Coronary artery (tissue), 2 donors: ENCODE data around the gene RUFY1.
"Not testable (repeated sequence)": the region's sequence is repeated elsewhere in the genome, so short reads cannot be mapped to it uniquely, and the experiment has no call there.

Experiments
- DNase-seq: peaks from one replicate; pipeline ENCODE4 v3.0.0-alpha.2; 2017; ENCODE audit warnings: low spot score
- H3K27ac ChIP-seq, 2 donors: fragments of 200-600 bp; sonication (generic); one replicate each; pipeline ENCODE4 v1.5.1; 2016 to 2019
- H3K4me3 ChIP-seq: fragments of 200-600 bp; sonication (generic); 2 replicates; pipeline ENCODE4 v1.5.1; 2016; ENCODE audit warnings: mild to moderate bottlenecking, moderate library complexity
- TF ChIP-seq, protein P1 (sequence below): fragments of 200-600 bp; sonication (generic); IDR thresholded peaks from one replicate; pipeline ENCODE4 v1.5.1; 2019; ENCODE audit warnings: antibody characterized with exemption

The RUFY1 gene

DNA sequence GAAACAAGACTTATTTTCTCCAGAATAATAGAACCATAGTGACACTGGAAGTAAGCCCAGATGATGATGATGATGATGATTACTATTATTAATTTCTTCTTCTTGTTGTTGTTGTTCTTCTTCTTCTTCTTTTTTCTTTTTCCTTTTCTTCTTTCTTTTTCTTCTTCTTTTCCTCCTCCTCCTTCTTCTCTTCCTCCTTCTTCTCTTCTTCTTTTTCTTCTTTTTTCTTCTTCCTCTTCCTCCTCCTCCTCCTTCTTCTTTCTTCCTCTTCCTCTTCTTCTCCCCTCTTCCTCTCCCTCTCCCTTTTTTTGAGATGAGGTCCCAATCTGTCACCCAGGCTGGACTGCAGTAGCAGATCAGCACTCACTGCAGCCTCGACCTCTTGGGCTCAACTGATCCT is 40.5 kb upstream of the RUFY1 start:
- Histone ChIP-seq H3K4me3 (no peak overlapping the region), H3K27ac (no peak overlapping the region)
- TF ChIP-seq, protein P1, sequence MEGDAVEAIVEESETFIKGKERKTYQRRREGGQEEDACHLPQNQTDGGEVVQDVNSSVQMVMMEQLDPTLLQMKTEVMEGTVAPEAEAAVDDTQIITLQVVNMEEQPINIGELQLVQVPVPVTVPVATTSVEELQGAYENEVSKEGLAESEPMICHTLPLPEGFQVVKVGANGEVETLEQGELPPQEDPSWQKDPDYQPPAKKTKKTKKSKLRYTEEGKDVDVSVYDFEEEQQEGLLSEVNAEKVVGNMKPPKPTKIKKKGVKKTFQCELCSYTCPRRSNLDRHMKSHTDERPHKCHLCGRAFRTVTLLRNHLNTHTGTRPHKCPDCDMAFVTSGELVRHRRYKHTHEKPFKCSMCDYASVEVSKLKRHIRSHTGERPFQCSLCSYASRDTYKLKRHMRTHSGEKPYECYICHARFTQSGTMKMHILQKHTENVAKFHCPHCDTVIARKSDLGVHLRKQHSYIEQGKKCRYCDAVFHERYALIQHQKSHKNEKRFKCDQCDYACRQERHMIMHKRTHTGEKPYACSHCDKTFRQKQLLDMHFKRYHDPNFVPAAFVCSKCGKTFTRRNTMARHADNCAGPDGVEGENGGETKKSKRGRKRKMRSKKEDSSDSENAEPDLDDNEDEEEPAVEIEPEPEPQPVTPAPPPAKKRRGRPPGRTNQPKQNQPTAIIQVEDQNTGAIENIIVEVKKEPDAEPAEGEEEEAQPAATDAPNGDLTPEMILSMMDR, result no peak
- DNase-seq, result no peak

DNA sequence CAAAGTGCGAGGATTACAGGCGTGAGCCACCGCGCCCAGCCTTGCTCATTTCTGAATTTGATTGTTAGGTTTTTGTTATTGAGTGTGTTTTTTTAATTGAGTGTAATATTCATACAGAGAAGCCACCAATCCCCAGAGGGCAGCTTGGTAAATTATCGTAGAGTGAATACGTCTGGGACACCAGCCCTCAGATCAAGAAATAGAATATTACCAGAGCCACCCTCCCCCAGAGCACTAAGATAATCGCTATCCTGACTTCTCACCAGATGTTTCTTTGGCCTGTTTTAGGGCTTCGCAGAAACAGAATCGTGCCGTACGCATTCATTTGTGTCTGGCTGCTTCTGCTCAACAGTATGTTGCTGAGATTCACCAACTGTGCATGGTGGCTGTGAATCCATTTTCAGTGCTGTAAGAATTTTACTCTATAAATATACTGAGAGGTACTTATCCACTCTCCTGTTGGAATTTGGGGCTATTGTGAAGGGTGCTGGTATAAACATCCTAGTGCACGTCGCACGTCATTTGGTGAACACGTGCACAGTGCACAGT is 37.8 kb upstream of the RUFY1 start:
- no peak overlapping the region for H3K27ac ChIP-seq
- H3K4me3 ChIP-seq, result no peak overlapping the region
- no peak for DNase-seq
- TF ChIP-seq, protein P1, result no peak

DNA sequence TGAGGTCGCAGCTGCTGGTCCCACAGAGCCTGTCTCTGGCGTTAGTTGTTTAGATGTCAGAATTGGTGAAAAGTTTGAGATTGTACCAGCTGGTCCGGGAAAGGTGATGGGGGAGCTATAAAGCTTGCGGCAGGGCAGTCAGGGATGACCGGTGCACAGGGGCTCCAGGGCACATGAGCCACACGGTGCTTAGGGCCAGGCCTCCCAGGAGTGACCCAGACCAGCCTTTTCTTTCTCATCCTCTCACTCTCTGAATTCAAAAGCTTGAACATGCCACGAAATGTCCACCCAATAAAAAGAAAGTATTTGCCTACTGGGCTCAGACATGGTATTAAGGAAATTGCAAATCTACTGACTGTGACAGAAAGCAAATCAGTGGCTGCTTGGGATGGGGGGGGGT is 34.9 kb upstream of the RUFY1 start:
- H3K4me3 ChIP-seq, H3K27ac ChIP-seq, DNase-seq: not testable (repeated sequence)

DNA sequence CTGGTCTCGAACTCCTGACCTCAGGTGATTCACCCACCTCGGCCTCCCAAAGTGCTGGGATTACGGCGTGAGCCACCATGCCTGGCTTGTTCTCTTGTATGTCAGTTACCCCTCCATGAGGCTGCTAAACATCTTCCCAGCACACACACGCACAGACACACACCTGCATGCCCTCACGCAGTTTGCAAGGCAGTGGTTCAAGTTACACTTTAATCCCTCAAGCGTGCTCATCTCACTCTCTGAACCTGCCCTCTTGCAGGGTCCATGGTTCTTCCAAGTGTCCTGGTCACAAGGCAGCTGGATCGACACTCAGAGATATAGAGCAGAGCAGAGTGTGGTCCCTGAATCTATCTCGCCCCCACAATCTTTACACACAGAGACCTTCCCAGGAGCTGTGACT is 34.1 kb upstream of the RUFY1 start:
- Histone ChIP-seq H3K4me3 (no peak overlapping the region), H3K27ac (no peak overlapping the region)
- DNase-seq, result no peak
- TF ChIP-seq, protein P1, result no peak

DNA sequence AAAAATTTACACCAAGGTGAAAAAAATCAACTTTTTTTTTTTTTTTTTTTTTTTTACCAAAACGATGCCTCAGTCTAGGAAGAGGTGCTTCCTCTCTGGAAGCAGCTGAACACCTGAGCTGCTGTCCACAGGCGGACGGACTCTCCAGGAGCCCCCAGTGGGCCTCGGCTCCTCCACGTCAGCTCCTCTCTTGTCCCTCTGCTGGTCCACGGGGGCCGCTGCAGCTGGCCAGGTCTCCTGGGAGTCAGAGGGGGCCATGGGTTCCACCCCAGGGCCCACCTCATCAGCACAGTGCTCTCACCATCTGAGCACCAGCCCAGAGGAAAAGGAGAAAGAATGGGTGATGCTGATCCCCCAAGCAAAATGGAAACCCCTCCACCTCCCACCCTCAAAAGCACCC is 32.6 kb upstream of the RUFY1 start:
- H3K27ac ChIP-seq, H3K4me3 ChIP-seq, DNase-seq: not testable (repeated sequence)

DNA sequence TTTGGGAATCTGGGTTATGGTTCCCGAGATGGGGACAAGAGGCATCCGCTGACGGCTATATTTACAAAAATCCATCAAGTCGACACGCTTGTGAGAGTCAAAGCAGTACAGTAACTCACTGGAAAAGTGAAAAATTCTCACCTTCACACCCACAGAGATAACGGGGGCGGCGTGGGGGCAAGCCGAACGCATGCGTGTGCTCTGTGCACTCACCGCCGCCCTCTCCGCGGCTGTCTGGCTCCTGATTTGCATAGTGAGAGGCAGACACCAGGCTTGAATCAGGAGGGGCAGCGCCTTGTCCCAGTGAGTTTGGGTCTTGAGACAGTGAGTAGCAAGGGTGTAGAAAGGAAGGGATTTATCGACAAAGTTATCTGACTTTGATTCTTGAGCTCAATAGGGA is 32.0 kb upstream of the RUFY1 start:
- H3K27ac ChIP-seq, DNase-seq, H3K4me3 ChIP-seq: not testable (repeated sequence)

DNA sequence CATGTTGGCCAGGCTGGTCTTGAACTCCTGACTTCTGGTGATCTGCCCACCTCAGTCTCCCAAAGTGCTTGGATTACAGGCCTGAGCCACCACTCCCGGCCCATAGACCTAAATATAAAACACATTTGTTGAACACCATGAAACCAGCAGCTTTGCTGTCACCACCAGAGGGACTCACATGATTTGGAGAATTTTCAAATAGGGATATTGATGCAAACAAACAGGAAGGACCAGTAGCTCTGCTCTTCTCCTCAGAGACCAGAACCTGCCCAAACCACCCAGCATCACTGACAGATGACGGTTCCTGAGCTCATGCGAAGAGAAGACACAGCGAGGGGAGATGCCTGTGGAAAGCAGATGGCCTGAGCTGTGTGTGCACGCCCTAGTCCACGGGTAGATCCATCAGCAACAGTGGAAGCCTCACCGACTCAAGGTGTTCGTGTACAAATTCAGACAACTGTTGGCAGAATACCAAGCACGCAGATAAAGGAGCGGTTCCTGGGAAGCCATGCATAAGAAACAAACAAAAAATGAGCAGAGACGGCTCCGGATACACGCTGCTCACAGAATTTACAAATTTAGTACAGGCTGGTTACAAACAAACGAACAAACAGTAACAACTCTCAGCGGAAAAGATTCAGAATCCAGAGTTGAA is 30.8 kb upstream of the RUFY1 start:
- not testable (repeated sequence) for DNase-seq, H3K27ac ChIP-seq

DNA sequence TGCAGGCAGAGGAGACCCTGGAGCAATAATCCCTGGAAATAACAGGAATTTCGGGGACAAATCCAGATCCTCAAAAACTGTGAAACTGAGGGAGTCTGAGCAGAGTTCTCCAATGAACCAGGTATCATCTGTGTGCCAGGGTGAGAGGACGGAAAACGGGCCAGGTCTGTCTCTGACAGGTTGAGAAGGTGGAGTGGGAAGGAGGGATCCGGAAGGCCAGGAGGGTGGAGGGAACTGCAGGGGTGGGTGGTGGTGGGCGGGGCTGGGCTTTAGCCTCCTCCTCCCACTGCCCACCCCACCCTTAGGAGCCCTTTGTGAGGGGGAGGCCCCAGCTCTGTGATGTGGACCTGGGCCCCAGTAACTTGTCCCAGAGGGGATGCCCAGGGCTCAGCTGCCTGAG is 28.2 kb upstream of the RUFY1 start:
- not testable (repeated sequence) for H3K27ac ChIP-seq, DNase-seq, H3K4me3 ChIP-seq

More for the DNA sequence above, 30.8 kb upstream of the RUFY1 start:
- not testable (repeated sequence) for H3K4me3 ChIP-seq

DNA sequence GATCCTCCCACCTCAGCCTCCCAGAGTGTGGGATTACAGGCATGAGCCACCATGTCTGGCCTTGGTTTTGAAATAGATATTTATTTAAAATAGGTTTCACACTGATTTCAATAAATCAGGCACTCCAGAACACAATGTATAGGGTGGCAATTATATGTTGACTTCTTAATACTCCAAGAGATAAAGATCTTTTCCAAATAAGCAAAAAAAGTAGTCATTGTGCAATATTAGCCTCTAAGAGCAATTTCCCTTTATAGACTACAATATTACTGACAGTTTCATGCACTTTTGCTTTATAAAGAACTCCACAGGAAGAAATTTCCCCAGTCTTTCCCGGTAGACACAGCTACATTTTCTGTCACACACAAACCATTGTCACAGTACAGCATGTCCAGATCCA is 23.4 kb upstream of the RUFY1 start:
- Histone ChIP-seq H3K4me3 (no peak overlapping the region), H3K27ac (no peak overlapping the region)
- TF ChIP-seq, protein P1, result no peak
- DNase-seq, result no peak
